Measurements from ENCODE around the gene BAHCC1.
"Not testable (repeated sequence)": the region's sequence is repeated elsewhere in the genome, so short reads cannot be mapped to it uniquely, and the experiment has no call there.

Gene BAHCC1

GRCh38 chr17:81413497-81414135 is 18.4 kb downstream of the BAHCC1 start:
- no peak for DNase-seq (ENCODE audit: low spot score)

- no peak for DNase-seq (ENCODE audit: low spot score)
These were observed 19.7 kb downstream of the BAHCC1 start for GRCh38 chr17:81414756-81415516.

DNA sequence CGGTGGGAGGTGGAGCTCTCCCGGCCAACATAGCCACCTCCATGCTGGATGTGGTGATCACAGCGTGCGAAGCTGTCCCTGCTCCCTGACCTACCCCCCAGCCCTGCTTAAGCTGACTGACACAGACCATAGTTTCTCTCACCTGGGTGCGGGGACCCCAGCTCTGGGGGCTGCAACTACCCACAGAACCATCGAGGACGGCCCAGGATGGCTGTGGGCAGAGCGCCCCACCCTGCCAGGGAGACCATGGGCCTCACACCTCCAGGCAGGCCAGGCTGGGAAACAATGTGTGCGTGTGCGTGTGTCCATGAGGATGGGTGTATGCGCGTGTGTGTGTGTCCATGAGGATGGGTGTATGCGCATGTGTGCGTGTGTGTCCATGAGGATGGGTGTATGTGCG is 20.4 kb downstream of the BAHCC1 start:
- no peak for DNase-seq (ENCODE audit: low spot score)

- no peak for DNase-seq (ENCODE audit: low spot score)
These were observed 21.4 kb downstream of the BAHCC1 start for GRCh38 chr17:81416612-81417011.

GRCh38 chr17:81417049-81417878 is 22.0 kb downstream of the BAHCC1 start:
- no peak for DNase-seq (ENCODE audit: low spot score)

DNA sequence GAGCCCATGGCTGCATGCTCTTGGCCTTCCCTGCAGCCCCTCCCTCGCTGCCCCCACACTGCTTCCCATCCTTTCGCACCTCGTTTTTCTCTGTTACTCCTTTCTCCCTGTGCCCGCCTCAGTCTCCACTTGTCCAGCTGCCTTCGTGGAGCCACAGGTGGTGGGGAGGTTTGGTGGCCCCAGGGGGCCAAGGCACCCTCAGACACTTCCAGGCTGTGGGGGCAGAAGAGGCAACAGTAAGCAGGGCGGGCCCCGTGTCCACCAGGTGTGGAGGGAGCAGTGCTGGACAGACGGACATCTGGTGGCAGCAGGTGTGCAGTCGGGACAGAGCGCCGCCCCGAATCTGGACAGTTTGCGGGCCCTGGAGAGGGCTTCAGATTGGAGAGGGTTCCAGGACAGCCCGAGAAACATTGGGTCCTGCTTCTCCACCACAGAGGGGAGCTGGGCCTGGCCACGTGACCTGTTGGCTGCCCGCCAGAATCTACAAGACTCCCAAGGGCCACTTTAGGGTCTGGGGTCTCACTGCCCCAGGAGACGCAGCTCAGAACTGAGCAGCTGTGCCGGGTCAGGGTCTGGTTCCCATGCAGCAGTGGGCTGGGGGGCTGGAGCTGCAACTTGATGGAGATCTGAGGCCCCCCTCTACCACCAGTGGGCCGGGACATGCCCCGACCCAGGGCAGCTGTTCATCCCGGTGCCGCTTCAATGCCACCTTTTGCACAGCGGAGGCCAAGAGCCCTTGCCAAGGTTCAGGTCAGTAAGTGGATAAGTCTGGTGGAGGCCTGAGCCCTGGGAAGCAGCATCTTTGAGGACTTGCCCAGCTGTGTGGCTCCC is 22.8 kb downstream of the BAHCC1 start:
- DNase-seq (ENCODE audit: low spot score) = no peak

GRCh38 chr17:81418710-81419318 is 23.6 kb downstream of the BAHCC1 start:
- DNase-seq (ENCODE audit: low spot score) = no peak

GRCh38 chr17:81419319-81419885 is 24.1 kb downstream of the BAHCC1 start:
- DNase-seq (ENCODE audit: low spot score) = no peak

GRCh38 chr17:81419886-81420768 is 24.9 kb downstream of the BAHCC1 start:
- no peak for DNase-seq (ENCODE audit: low spot score)

DNA sequence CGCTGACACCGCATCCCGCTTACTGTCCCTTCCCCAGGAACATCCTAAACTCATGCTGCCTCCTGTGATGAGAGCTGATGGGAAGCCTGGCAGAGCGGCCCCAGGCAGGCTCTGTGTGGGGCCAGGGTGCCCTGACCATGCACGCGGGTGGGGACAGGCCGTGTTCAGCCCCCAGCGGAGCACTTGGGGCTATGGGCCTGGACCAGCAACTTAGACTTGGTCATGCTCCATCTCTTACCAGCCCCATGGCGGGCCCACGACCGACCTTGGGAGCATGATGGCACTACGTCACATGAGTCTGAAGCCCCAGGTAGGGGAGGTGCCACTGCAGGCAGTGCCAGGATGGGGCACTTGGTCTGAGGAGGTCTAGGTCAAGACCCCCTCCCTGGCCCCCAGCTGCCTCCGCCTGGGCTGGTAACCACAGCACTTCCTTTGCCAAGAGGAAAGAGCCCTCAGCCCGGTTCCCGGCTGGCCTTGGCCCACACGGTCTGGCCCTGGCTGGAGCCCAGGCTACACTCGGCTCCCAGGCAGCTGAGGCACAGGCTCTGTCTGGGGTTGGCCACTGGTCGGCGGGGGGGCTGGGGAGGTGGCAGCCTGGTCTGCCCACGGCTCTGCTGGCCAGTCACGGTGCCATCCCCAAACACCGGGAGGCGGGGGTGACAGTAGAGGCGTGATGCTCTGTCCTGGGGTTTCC is 25.7 kb downstream of the BAHCC1 start:
- DNase-seq (ENCODE audit: low spot score) = no peak

- no peak for DNase-seq (ENCODE audit: low spot score)
These were observed 27.8 kb downstream of the BAHCC1 start for GRCh38 chr17:81422776-81423697.

GRCh38 chr17:81423698-81424071 is 28.4 kb downstream of the BAHCC1 start:
- DNase-seq (ENCODE audit: low spot score) = no peak

GRCh38 chr17:81424151-81425017 is 29.1 kb downstream of the BAHCC1 start:
- DNase-seq (ENCODE audit: low spot score) = no peak

- DNase-seq (ENCODE audit: low spot score) = not testable (repeated sequence)
These were observed 29.8 kb downstream of the BAHCC1 start for GRCh38 chr17:81425041-81425440.

GRCh38 chr17:81425716-81426392 is 30.6 kb downstream of the BAHCC1 start:
- DNase-seq (ENCODE audit: low spot score) = not testable (repeated sequence)

GRCh38 chr17:81426393-81427172 is 31.3 kb downstream of the BAHCC1 start:
- no peak for DNase-seq (ENCODE audit: low spot score)
